ENCODE data around the gene MAPT.

- TF ChIP-seq YY1 (IDR thresholded peaks at IDR 0.05; ENCODE audit: low read depth) (no peak), TAF1 (IDR thresholded peaks at IDR 0.05; ENCODE audit: low read depth) (no peak), TEAD4 (IDR thresholded peaks at IDR 0.05) (no peak), EP300 (IDR thresholded peaks at IDR 0.05; ENCODE audit: borderline replicate concordance) (no peak), CEBPB (IDR thresholded peaks at IDR 0.05) (no peak), CREB1 (IDR thresholded peaks at IDR 0.05; ENCODE audit: low read depth) (no peak), REST (IDR thresholded peaks at IDR 0.05; ENCODE audit: low read depth) (no peak), NFIC (IDR thresholded peaks at IDR 0.05) (no peak), MAX (IDR thresholded peaks at IDR 0.05) (no peak)
These were observed 104.9 kb downstream of the MAPT start, which contains the start of gene STH for GRCh38 chr17:45998987-45999899.

All from Ishikawa (cell line).